Measurements from ENCODE around the gene POLR2A. TPM values are rescaled to one million over a fixed set of nuclear protein-coding genes. Genes with fewer than 3 reads are reported as not detected.
A peak's percentile ranks its signal among the peaks of the same experiment; 100 is the strongest.

The POLR2A gene
- total RNA-seq, 1 donor from 2014 or later = 55.9 TPM

- DNase-seq (ENCODE audit: low spot score) = no peak
- no peak for ATAC-seq
Observed at GRCh38 chr17:7501729-7502128, 17.6 kb downstream of the POLR2A start.

- peak; percentile 14 for ATAC-seq
- DNase-seq (ENCODE audit: low spot score) = no peak
Observed at GRCh38 chr17:7502171-7502847, 18.1 kb downstream of the POLR2A start.

DNA sequence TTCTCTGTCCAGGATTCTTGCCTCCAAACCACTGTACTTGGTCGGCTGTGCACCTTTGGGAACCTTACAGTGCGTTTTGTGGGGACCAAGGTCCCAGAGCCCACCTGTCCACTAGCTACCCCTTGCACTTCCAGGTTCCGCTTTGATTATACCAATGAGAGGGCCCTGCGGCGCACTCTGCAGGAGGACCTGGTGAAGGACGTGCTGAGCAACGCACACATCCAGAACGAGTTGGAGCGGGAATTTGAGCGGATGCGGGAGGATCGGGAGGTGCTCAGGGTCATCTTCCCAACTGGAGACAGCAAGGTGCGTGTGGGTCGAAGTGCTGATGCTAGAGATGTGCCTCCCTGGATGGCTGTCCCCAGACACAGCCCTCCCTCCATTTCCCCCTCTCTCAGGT is 18.8 kb downstream of the POLR2A start:
- ATAC-seq = peak; percentile 43
- DNase-seq (ENCODE audit: low spot score) = no peak

DNA sequence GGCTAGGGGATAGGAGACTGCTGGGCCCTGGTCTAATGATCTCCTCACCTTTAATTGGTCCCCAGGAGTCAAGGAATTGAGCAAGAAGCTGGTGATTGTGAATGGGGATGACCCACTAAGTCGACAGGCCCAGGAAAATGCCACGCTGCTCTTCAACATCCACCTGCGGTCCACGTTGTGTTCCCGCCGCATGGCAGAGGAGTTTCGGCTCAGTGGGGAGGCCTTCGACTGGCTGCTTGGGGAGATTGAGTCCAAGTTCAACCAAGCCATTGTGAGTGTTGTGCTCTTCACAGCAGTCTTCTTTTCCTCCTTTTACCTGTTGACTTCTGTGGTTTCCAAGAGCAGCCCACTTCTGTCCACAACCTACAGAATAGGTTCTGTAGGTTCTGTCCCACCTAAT is 19.4 kb downstream of the POLR2A start:
- ATAC-seq = no peak
- DNase-seq (ENCODE audit: low spot score) = no peak

DNA sequence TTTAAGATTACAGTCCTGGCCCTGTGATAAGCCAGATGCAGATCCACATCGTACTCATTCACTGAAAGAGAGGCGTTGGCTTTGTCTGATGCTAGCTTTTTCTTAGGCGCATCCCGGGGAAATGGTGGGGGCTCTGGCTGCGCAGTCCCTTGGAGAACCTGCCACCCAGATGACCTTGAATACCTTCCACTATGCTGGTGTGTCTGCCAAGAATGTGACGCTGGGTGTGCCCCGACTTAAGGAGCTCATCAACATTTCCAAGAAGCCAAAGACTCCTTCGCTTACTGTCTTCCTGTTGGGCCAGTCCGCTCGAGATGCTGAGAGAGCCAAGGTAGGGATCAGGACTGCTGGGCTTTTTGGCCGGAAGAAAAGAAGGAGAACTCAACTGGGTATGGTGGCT is 24.0 kb downstream of the POLR2A start:
- ATAC-seq = no peak
- DNase-seq (ENCODE audit: low spot score) = no peak

DNA sequence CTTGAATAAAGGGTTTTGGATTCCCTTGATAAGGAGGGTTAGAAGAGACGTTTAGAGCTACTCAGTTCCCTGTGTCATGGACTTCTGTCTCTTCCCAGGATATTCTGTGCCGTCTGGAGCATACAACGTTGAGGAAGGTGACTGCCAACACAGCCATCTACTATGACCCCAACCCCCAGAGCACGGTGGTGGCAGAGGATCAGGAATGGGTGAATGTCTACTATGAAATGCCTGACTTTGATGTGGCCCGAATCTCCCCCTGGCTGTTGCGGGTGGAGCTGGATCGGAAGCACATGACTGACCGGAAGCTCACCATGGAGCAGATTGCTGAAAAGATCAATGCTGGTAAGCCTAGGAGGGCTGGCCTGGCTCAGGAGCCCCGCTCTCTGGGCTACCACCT is 24.7 kb downstream of the POLR2A start:
- no peak for DNase-seq (ENCODE audit: low spot score)
- no peak for ATAC-seq

- DNase-seq (ENCODE audit: low spot score) (no peak), ATAC-seq (no peak)
Observed at GRCh38 chr17:7509937-7510336, 25.8 kb downstream of the POLR2A start.

- DNase-seq (ENCODE audit: low spot score) (no peak), ATAC-seq (no peak)
Observed at GRCh38 chr17:7511108-7511507, 26.9 kb downstream of the POLR2A start.

DNA sequence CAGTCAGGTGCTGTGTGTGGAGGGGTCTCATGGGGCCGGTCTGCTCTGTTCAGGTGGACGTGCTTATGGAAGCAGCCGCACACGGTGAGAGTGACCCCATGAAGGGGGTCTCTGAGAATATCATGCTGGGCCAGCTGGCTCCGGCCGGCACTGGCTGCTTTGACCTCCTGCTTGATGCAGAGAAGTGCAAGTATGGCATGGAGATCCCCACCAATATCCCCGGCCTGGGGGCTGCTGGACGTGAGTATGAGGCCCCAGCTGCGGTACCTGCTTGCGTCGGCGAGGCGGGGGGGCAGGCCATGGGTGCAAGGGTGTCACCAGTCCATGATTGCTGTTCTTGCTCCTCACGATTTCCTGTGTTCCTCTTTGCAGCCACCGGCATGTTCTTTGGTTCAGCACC is 27.9 kb downstream of the POLR2A start:
- no peak for ATAC-seq
- DNase-seq (ENCODE audit: low spot score) = no peak

DNA sequence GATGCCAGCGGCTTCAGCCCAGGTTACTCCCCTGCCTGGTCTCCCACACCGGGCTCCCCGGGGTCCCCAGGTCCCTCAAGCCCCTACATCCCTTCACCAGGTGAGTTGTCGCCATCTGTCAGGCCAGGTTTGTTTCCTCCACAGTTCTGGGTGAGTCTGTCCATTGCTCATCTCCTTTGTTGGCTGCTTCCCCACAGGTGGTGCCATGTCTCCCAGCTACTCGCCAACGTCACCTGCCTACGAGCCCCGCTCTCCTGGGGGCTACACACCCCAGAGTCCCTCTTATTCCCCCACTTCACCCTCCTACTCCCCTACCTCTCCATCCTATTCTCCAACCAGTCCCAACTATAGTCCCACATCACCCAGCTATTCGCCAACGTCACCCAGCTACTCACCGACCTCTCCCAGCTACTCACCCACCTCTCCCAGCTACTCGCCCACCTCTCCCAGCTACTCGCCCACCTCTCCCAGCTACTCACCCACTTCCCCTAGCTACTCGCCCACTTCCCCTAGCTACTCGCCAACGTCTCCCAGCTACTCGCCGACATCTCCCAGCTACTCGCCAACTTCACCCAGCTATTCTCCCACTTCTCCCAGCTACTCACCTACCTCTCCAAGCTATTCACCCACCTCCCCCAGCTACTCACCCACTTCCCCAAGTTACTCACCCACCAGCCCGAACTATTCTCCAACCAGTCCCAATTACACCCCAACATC is 28.8 kb downstream of the POLR2A start:
- no peak for DNase-seq (ENCODE audit: low spot score)
- ATAC-seq = no peak

DNA sequence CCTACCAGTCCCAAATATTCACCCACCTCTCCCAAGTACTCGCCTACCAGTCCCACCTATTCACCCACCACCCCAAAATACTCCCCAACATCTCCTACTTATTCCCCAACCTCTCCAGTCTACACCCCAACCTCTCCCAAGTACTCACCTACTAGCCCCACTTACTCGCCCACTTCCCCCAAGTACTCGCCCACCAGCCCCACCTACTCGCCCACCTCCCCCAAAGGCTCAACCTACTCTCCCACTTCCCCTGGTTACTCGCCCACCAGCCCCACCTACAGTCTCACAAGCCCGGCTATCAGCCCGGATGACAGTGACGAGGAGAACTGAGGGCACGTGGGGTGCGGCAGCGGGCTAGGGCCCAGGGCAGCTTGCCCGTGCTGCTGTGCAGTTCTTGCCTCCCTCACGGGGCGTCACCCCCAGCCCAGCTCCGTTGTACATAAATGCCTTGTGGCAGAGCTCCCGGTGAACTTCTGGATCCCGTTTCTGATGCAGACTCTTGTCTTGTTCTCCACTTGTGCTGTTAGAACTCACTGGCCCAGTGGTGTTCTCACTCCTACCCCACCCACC is 29.8 kb downstream of the POLR2A start:
- DNase-seq (ENCODE audit: low spot score) = no peak

GRCh38 chr17:7515911-7516610 is 31.9 kb downstream of the POLR2A start:
- peak; percentile 52 for ATAC-seq
- DNase-seq (ENCODE audit: low spot score) = no peak

More for the DNA sequence above, 29.8 kb downstream of the POLR2A start:
- ATAC-seq = no peak

DNA sequence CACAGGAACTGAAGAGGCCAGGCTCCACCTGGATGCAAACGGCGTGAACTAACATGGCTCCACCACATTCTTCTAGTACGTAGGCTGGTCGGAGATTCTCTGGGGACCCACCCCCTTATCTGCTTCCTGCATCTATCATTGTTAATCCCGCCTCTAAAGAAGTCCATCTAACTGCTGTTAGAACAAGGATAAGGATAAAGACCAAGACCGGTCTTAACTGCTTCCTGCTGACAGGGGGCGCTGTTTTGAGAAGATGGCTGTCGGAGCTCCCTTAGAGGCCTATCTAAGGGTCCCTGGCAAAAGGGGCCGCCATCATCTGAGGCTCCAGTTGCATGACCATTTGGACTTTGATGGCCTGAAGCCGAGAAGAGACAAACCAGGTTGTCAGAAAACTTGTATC is 38.9 kb downstream of the POLR2A start:
- DNase-seq (ENCODE audit: low spot score) (no peak), ATAC-seq (no peak)

- DNase-seq (ENCODE audit: low spot score) (no peak), ATAC-seq (no peak)
Observed at GRCh38 chr17:7528842-7529241, 44.7 kb downstream of the POLR2A start.

- DNase-seq (ENCODE audit: low spot score) (no peak), ATAC-seq (no peak)
Observed at GRCh38 chr17:7530023-7530900, 46.1 kb downstream of the POLR2A start.

DNA sequence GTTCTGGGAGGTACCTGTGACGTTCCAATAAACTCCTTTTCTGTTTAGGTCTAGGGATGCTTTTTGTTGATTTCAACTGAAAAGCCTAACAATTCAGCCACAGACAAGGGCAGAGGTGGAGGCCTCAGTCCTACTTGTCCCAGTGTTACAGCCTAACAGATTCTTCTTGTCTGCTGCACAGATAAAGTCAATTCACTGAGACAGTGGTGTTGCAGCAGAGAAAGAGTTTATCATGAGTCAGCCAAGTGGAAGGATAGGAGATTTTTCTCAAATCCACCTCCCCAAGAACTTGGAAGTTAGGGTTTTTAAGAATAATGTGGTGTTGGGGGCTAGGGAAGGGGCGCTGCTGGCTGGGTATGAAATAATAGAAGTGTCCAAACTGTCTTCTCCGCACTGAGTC is 53.9 kb downstream of the POLR2A start:
- DNase-seq (ENCODE audit: low spot score) (no peak), ATAC-seq (no peak)

- DNase-seq (ENCODE audit: low spot score) (no peak), ATAC-seq (no peak)
Observed at GRCh38 chr17:7538891-7539545, 54.9 kb downstream of the POLR2A start.

DNA sequence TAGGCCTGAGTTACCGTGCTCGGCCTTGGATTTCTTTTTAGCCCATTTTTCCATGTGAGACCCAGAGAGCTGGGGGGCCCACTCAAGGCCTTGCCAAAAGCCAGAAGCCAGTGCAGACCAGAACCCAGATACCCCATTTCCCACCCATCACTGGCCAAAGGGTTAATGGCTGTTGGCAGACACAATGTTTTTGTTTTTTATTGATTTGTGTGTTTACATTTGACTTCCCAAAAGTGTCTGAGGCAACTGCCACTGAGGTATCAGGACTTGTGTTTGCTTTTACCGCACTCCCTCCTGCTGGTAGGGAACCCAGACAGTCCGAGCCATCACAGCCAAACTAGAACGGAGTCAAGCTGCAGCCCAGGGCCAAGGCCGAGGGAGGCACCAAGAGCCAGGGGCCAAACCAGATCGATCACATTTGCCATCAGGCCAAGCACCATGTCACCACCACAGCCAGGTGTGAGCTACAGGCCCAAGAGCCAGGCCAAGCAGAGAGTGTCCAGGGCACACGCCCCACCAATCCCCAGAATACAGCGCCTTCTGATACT is 57.0 kb downstream of the POLR2A start:
- DNase-seq (ENCODE audit: low spot score) = no peak
- ATAC-seq = no peak

DNA sequence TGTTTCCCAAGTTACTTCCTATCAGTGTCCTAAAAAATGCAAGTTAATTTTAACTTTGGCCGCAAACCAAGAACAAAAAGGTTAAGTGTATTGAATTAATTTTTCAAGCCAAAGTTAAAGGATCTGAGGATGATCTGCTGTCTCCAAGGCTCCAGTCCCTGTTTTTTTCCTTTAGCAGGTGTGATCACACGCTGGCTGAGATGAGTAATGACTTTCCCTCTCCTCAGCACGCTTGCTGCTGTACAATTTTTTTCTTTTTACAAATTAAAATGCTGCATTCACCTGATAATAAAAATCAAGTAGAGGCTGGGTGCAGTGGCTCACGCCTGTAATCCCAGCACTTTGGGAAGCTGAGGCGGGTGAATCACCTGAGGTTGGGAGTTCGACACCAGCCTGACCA is 60.7 kb downstream of the POLR2A start:
- ATAC-seq = no peak
- no peak for DNase-seq (ENCODE audit: low spot score)

All from left lobe of liver (tissue), 2 donors.